Caco-2 (cell line): ENCODE results near the gene WDR45B. TPM values are rescaled to one million over a fixed set of nuclear protein-coding genes. Genes with fewer than 3 reads are reported as not detected.

Experiments used
- BruUV-seq: library from RNA; stranded (reverse); fragments of 400-500 nt; replicated peaks from 2 replicates; lab custom pipeline; 2021; lab: Mats Ljungman, UMichigan
- CTCF ChIA-PET: fragments of 300-600 bp; sonication (Branson Sonifier 250); formaldehyde crosslinking; loops from one replicate; lab custom pipeline; 2022; ENCODE audit warnings: antibody characterized with exemption; lab: Charles Lee
- POLR2A ChIA-PET: fragments of 300-600 bp; sonication (Branson Sonifier 250); formaldehyde crosslinking; loops from one replicate; lab custom pipeline; 2022; ENCODE audit warnings: antibody characterized with exemption; lab: Charles Lee
- DNase-seq, 2 experiments: peaks; one replicate each; pipeline versions ENCODE4 v3.0.0 to v3.0.0-alpha.2; 2020 to 2022
- H3K27me3 ChIP-seq: replicated peaks from 2 replicates; pipeline ENCODE4 v1.6.0; 2011; ENCODE audit warnings: low read length; ENCODE audit not compliant: control insufficient read depth, insufficient read depth
- H3K36me3 ChIP-seq: 2 replicates; pipeline ENCODE4 v1.5.1; 2011; ENCODE audit warnings: low read length; ENCODE audit not compliant: control insufficient read depth, insufficient read depth
- H3K4me1 ChIP-seq: fragments of 250-450 bp; sonication (Bioruptor Pico); 2 replicates; pipeline ENCODE4 v1.5.1; 2020; ENCODE audit warnings: mild to moderate bottlenecking
- H3K4me3 ChIP-seq: 2 replicates; pipeline ENCODE4 v1.5.1; 2011; ENCODE audit warnings: low read depth, mild to moderate bottlenecking, control low read depth, low read length
- H3K9me3 ChIP-seq: fragments of 250-450 bp; sonication (Bioruptor Pico); 2 replicates; pipeline ENCODE4 v1.5.1; 2020; ENCODE audit warnings: mild to moderate bottlenecking, moderate library complexity
- H3K27ac Mint-ChIP-seq: one replicate; pipeline ENCODE4 v1.8.0; 2022; ENCODE audit warnings: mixed read lengths; ENCODE audit not compliant: unreplicated experiment
- H3K27me3 Mint-ChIP-seq: one replicate; pipeline ENCODE4 v1.8.0; 2022; ENCODE audit warnings: mixed read lengths; ENCODE audit not compliant: insufficient read depth, unreplicated experiment
- H3K36me3 Mint-ChIP-seq: one replicate; pipeline ENCODE4 v1.8.0; 2022; ENCODE audit warnings: mild to moderate bottlenecking, mixed read lengths; ENCODE audit not compliant: insufficient read depth, unreplicated experiment
- H3K4me1 Mint-ChIP-seq: one replicate; pipeline ENCODE4 v1.8.0; 2022; ENCODE audit warnings: low read depth, mixed read lengths; ENCODE audit not compliant: unreplicated experiment
- H3K4me3 Mint-ChIP-seq: one replicate; pipeline ENCODE4 v1.8.0; 2022; ENCODE audit warnings: mild to moderate bottlenecking, moderate library complexity, mixed read lengths; ENCODE audit not compliant: unreplicated experiment
- H3K9me3 Mint-ChIP-seq: one replicate; pipeline ENCODE4 v1.8.0; 2022; ENCODE audit warnings: mixed read lengths; ENCODE audit not compliant: unreplicated experiment
- CTCF ChIP-seq, 2 experiments: fragments of 200-600 bp in 1 of 2; IDR thresholded peaks; 1 replicate in 1 of 2; 2 replicates in 1 of 2; pipeline versions ENCODE4 v1.5.1 to v1.8.0; 2011 to 2022; ENCODE audit warnings: antibody characterized with exemption in 1 of 2, control low read depth in 1 of 2, inconsistent platforms in 1 of 2, low read depth in 1 of 2, low read length in 1 of 2, mild to moderate bottlenecking in 1 of 2, moderate library complexity in 1 of 2; ENCODE audit not compliant: insufficient read depth in 1 of 2, severe bottlenecking in 1 of 2, unreplicated experiment in 1 of 2
- intact Hi-C: fragments of 100-400 bp; cut with micrococcal nuclease; formaldehyde crosslinking; loops from one replicate; pipeline ENCODE4 v1.10.0; 2022; ENCODE audit not compliant: unreplicated experiment
- total RNA-seq: library from RNA; stranded (reverse); gene quantifications from 2 replicates; pipeline ENCODE4 v1.2.3, GENCODE V29; 2022

WDR45B gene
- total RNA-seq, 1 experiment from 2014 or later: 106 TPM

GRCh38 chr17:82613283-82614094 lies 34.8 kb downstream of the WDR45B start:
- POLR2A ChIA-PET: no interaction called here
- no peaks in the 10 kb centered on the region for H3K9me3 Mint-ChIP-seq

GRCh38 chr17:82611140-82612058 lies 36.8 kb downstream of the WDR45B start:
- no peak for DNase-seq
- Mint-ChIP-seq H3K4me1 (peaks cover 7% of the 10 kb centered on the region), H3K27ac (peak overlapping the region; percentile 60), H3K4me3 (no peak overlapping the region), H3K27me3 (no peaks in the 10 kb centered on the region), H3K36me3 (peaks cover 100% of the 10 kb centered on the region), H3K9me3 (no peaks in the 10 kb centered on the region)
- Histone ChIP-seq H3K4me3 (no peak overlapping the region), H3K36me3 (no peaks in the 10 kb centered on the region), H3K27me3 (no peaks in the 10 kb centered on the region), H3K4me1 (no peaks in the 10 kb centered on the region), H3K9me3 (no peaks in the 10 kb centered on the region)
- TF ChIP-seq CTCF (IDR thresholded peaks at IDR 0.05; ENCODE audit: insufficient read depth in 1 of 2, low read depth in 1 of 2, low read length in 1 of 2, severe bottlenecking in 1 of 2, unreplicated experiment in 1 of 2): no peak
- ChIA-PET CTCF (no interaction called here), POLR2A (no interaction called here)
- BruUV-seq: no TSS peak
- intact Hi-C loops: no loop called here

More at GRCh38 chr17:82613283-82614094, 34.8 kb downstream of the WDR45B start:
- Mint-ChIP-seq H3K27me3 (no peaks in the 10 kb centered on the region), H3K27ac (no peak overlapping the region), H3K4me3 (no peak overlapping the region), H3K4me1 (peaks cover 7% of the 10 kb centered on the region), H3K36me3 (peaks cover 100% of the 10 kb centered on the region)
- no peaks in the 10 kb centered on the region for H3K4me1 ChIP-seq
- H3K27me3 ChIP-seq: no peaks in the 10 kb centered on the region
- H3K9me3 ChIP-seq: no peaks in the 10 kb centered on the region
- no peak overlapping the region for H3K4me3 ChIP-seq
- intact Hi-C loops: no loop called here
- peak in 1 of 2 experiments; percentile 47 for DNase-seq
- no TSS peak for BruUV-seq
- CTCF ChIA-PET: no interaction called here
- peaks cover 5% of the 10 kb centered on the region for H3K36me3 ChIP-seq
- no peak for TF ChIP-seq CTCF (IDR thresholded peaks at IDR 0.05; ENCODE audit: insufficient read depth in 1 of 2, low read depth in 1 of 2, low read length in 1 of 2, severe bottlenecking in 1 of 2, unreplicated experiment in 1 of 2)

- H3K4me1 Mint-ChIP-seq: peaks cover 7% of the 10 kb centered on the region
- no peak overlapping the region for H3K4me3 Mint-ChIP-seq
- no peaks in the 10 kb centered on the region for H3K9me3 Mint-ChIP-seq
- peaks cover 100% of the 10 kb centered on the region for H3K36me3 Mint-ChIP-seq
- H3K4me3 ChIP-seq: no peak overlapping the region
- H3K27ac Mint-ChIP-seq: peak overlapping the region; percentile 2
- ChIA-PET CTCF (interaction anchor here (0.6 kb wide), 1 partner anchor 693 kb away, joined by 5 read pairs; no protein-coding TSS in a partner anchor), POLR2A (no interaction called here)
- H3K27me3 Mint-ChIP-seq: no peaks in the 10 kb centered on the region
- no TSS peak for BruUV-seq
- H3K36me3 ChIP-seq: peaks cover 3% of the 10 kb centered on the region; the same call in 1 of the 2 replicates
- TF ChIP-seq CTCF (IDR thresholded peaks at IDR 0.05; ENCODE audit: insufficient read depth in 1 of 2, low read depth in 1 of 2, low read length in 1 of 2, severe bottlenecking in 1 of 2, unreplicated experiment in 1 of 2): no peak
- no peaks in the 10 kb centered on the region for H3K27me3 ChIP-seq
- intact Hi-C loops: no loop called here
- H3K9me3 ChIP-seq: no peaks in the 10 kb centered on the region
- no peak for DNase-seq
- H3K4me1 ChIP-seq: no peaks in the 10 kb centered on the region
Observed at GRCh38 chr17:82609655-82610054, 38.6 kb downstream of the WDR45B start.
